ENCODE results near the gene RYR1. TPM values are rescaled to one million over a fixed set of nuclear protein-coding genes. Genes with fewer than 3 reads are reported as not detected.

RYR1 gene
- total and polyA plus RNA-seq, 2 donors (not counting 1 experiment from before 2014, with no cell fraction given): 0.43 to 3.8 TPM

GRCh38 chr19:38515896-38516295 lies 82.4 kb downstream of the RYR1 start:
- Mint-ChIP-seq H3K9me3 (ENCODE audit: insufficient read depth) (no peaks in the 10 kb centered on the region), H3K4me1 (peaks cover 6% of the 10 kb centered on the region), H3K4me3 (no peak overlapping the region), H3K27ac (no peak overlapping the region), H3K27me3 (peaks cover 4% of the 10 kb centered on the region)
- Histone ChIP-seq H3K4me1 (ENCODE audit: control insufficient read depth in 2 of 2, insufficient read depth in 2 of 2, low read length in 2 of 2) (peaks cover 4 to 7% of the 10 kb centered on the region in 2 donors), H3K9me3 (ENCODE audit: control extremely low read depth in 1 of 3, control insufficient read depth in 2 of 3, insufficient read depth in 1 of 3, low read length in 2 of 3) (no peaks in the 10 kb centered on the region), H3K4me3 (ENCODE audit: control extremely low read depth in 1 of 5, extremely low read depth in 1 of 5, insufficient read depth in 1 of 5, low read depth in 2 of 5, low read length in 4 of 5) (no peak overlapping the region), H3K9ac (ENCODE audit: low read length) (no peak overlapping the region), H3K79me2 (ENCODE audit: control insufficient read depth, insufficient read depth, low read length) (no peaks in the 10 kb centered on the region), H3K27ac (ENCODE audit: low read length in 2 of 2) (no peak overlapping the region), H4K20me1 (ENCODE audit: control insufficient read depth, insufficient read depth, low read length, poor library complexity, severe bottlenecking) (no peaks in the 10 kb centered on the region), H2AFZ (ENCODE audit: insufficient read depth, low read depth, low read length, poor library complexity, severe bottlenecking) (no peak overlapping the region), H3K4me2 (replicated peaks; ENCODE audit: low read depth, low read length, poor library complexity, severe bottlenecking) (no peak overlapping the region), H3K36me3 (replicated peaks in 1 of 2; ENCODE audit: control extremely low read depth in 1 of 2, control insufficient read depth in 1 of 2, extremely low read depth in 1 of 2, insufficient read depth in 2 of 2, low read length in 1 of 2) (no peaks in the 10 kb centered on the region), H3K27me3 (replicated peaks in 1 of 4; ENCODE audit: control extremely low read depth in 1 of 4, control insufficient read depth in 3 of 4, insufficient read depth in 4 of 4, low read length in 3 of 4) (peaks cover 0 to 8% (median 0%) of the 10 kb centered on the region in 4 experiments)
- ChIA-PET CTCF (interaction anchor here (0.6 to 3.8 kb wide), 10 partner anchors 14 to 436 kb away, joined by 3 to 31 read pairs (median 5); partner anchors contain the start of genes FAM98C and SARS2), POLR2A (no interaction called here)
- no peak for DNase-seq
- TF ChIP-seq EZH2 (IDR thresholded peaks at IDR 0.05; ENCODE audit: borderline replicate concordance, insufficient read depth, low read depth, low read length, poor library complexity, severe bottlenecking): no peak
- no peak for TF ChIP-seq CTCF (IDR thresholded peaks at IDR 0.05)
- ATAC-seq (ENCODE audit: low read depth): no peak
- WGBS (ENCODE audit: insufficient coverage): 97% methylated on average over 17 of the region's 17 CpGs
- intact Hi-C loops (cut with micrococcal nuclease): loop anchor here (1.0 to 2.0 kb wide), 3 partner anchors 113 to 415 kb away; partner anchors contain the start of genes FAM98C, MRPS12 and SARS2

GRCh38 chr19:38516802-38517201 lies 83.3 kb downstream of the RYR1 start:
- Mint-ChIP-seq H3K27ac (no peak overlapping the region), H3K4me1 (peaks cover 6% of the 10 kb centered on the region), H3K9me3 (ENCODE audit: insufficient read depth) (no peaks in the 10 kb centered on the region), H3K27me3 (no peaks in the 10 kb centered on the region), H3K4me3 (no peak overlapping the region)
- intact Hi-C loops (cut with micrococcal nuclease): no loop called here
- Histone ChIP-seq H3K27ac (ENCODE audit: low read length in 2 of 2) (no peak overlapping the region), H3K9ac (ENCODE audit: low read length) (no peak overlapping the region), H4K20me1 (ENCODE audit: control insufficient read depth, insufficient read depth, low read length, poor library complexity, severe bottlenecking) (no peaks in the 10 kb centered on the region), H3K4me1 (ENCODE audit: control insufficient read depth in 2 of 2, insufficient read depth in 2 of 2, low read length in 2 of 2) (peaks cover 4 to 7% of the 10 kb centered on the region in 2 donors), H3K27me3 (replicated peaks in 1 of 4; ENCODE audit: control extremely low read depth in 1 of 4, control insufficient read depth in 3 of 4, insufficient read depth in 4 of 4, low read length in 3 of 4) (peaks cover 0 to 8% (median 0%) of the 10 kb centered on the region in 4 experiments), H3K4me2 (replicated peaks; ENCODE audit: low read depth, low read length, poor library complexity, severe bottlenecking) (no peak overlapping the region), H3K79me2 (ENCODE audit: control insufficient read depth, insufficient read depth, low read length) (no peaks in the 10 kb centered on the region), H3K9me3 (ENCODE audit: control extremely low read depth in 1 of 3, control insufficient read depth in 2 of 3, insufficient read depth in 1 of 3, low read length in 2 of 3) (no peaks in the 10 kb centered on the region), H3K4me3 (ENCODE audit: control extremely low read depth in 1 of 5, extremely low read depth in 1 of 5, insufficient read depth in 1 of 5, low read depth in 2 of 5, low read length in 4 of 5) (no peak overlapping the region), H3K36me3 (replicated peaks in 1 of 2; ENCODE audit: control extremely low read depth in 1 of 2, control insufficient read depth in 1 of 2, extremely low read depth in 1 of 2, insufficient read depth in 2 of 2, low read length in 1 of 2) (no peaks in the 10 kb centered on the region), H2AFZ (ENCODE audit: insufficient read depth, low read depth, low read length, poor library complexity, severe bottlenecking) (no peak overlapping the region)
- ATAC-seq (ENCODE audit: low read depth) (no peak), DNase-seq (no peak)
- POLR2A ChIA-PET: no interaction called here
- TF ChIP-seq EZH2 (IDR thresholded peaks at IDR 0.05; ENCODE audit: borderline replicate concordance, insufficient read depth, low read depth, low read length, poor library complexity, severe bottlenecking) (no peak), CTCF (IDR thresholded peaks at IDR 0.05) (no peak)
- CTCF ChIA-PET: interaction anchor here (0.7 to 3.8 kb wide), 6 partner anchors 13 to 435 kb away, joined by 3 to 31 read pairs (median 4); partner anchors contain the start of gene FAM98C
- 87% methylated on average over 6 of the region's 6 CpGs for WGBS (ENCODE audit: insufficient coverage)

Data from B cell (primary cell).